B cell (primary cell): ENCODE results near the gene CCDC74A.
"Not testable (repeated sequence)": the region's sequence is repeated elsewhere in the genome, so short reads cannot be mapped to it uniquely, and the experiment has no call there.

ENCODE experiments used
- EZH2 ChIP-seq: IDR thresholded peaks from 2 replicates; pipeline ENCODE4 v1.6.1; 2012; ENCODE audit warnings: borderline replicate concordance, low read depth, mild to moderate bottlenecking, moderate library complexity, low read length; ENCODE audit not compliant: insufficient read depth, poor library complexity, severe bottlenecking
- TF ChIP-seq, protein P1 (sequence below): fragments of 200-600 bp; IDR thresholded peaks from one replicate; pipeline ENCODE4 v1.8.0; 2022; ENCODE audit warnings: antibody characterized with exemption, mild to moderate bottlenecking

DNA sequence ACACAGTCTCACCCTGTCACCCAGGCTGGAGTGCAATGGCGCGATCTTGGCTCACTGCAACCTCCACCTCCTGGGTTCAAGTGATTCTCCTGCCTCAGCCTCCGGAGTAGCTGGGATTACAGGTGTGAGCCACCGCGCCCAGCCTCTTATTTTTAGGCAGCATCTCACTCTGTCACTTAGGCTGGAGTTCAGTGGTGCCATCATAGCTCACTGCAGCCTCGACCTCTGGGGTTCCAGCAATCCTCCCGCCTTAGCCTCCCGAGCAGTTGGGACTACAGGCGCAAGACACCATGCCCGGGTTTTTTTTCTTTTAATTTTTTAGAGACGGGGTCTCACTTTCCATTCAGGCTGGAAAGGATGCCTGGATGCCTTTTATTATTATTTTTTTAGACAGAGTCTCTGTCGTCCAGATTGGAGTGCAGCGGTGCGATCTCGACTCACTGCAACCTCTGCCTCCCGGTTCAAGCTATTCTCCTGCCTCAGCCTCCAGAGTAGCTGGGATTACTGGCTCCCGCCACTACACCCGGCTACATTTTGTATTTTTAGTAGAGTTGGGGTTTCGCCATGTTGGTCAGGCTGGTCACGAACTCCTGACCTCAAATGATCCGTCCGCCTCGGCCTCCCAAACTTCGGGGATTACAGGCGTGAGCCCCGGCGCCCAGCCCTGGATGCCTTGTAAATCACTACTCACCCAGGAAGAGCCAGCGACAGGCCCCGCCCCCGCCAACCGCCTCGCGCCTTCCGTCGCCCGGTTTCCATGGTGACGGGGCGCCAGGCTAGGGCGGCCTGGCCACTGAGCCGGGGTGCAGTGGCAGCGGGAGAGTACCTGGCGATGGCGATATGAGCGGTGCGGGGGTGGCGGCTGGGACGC is at the start of gene CCDC74A:
- TF ChIP-seq, protein P1, sequence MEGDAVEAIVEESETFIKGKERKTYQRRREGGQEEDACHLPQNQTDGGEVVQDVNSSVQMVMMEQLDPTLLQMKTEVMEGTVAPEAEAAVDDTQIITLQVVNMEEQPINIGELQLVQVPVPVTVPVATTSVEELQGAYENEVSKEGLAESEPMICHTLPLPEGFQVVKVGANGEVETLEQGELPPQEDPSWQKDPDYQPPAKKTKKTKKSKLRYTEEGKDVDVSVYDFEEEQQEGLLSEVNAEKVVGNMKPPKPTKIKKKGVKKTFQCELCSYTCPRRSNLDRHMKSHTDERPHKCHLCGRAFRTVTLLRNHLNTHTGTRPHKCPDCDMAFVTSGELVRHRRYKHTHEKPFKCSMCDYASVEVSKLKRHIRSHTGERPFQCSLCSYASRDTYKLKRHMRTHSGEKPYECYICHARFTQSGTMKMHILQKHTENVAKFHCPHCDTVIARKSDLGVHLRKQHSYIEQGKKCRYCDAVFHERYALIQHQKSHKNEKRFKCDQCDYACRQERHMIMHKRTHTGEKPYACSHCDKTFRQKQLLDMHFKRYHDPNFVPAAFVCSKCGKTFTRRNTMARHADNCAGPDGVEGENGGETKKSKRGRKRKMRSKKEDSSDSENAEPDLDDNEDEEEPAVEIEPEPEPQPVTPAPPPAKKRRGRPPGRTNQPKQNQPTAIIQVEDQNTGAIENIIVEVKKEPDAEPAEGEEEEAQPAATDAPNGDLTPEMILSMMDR, result not testable (repeated sequence)
- not testable (repeated sequence) for TF ChIP-seq EZH2
